DMS153 treated with DMSO at 0.1 percent for 48 hours (cell line): ENCODE measurements around the gene CDH5.
"Not testable (repeated sequence)": the region's sequence is repeated elsewhere in the genome, so short reads cannot be mapped to it uniquely, and the experiment has no call there.

Experiments
- DNase-seq: peaks from one replicate; lab custom pipeline; 2025; ENCODE audit not compliant: unreplicated experiment; lab: John Stamatoyannopoulos, UW

The CDH5 gene

DNA sequence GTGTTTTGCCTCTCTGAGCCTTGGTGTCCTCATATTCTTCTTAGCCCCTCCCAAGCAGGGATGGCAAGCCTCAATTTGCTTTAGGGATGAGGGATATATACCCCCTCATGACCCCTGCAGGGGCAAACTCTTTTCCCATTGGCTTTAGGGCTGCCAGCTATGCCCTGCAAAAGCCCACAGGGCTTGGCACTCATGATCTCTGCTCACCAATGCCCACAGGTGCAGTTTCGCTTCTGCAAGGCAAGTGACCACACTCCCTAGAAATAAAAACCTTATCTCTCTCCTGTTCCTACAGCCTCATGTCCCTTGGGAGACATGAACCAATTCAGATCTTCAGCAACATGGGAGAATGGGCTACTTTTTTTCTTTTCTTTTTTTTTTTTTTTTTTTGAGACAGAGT lies 69.4 kb downstream of the CDH5 start:
- no peak for DNase-seq

GRCh38 chr16:66437391-66437945 lies 71.0 kb downstream of the CDH5 start:
- DNase-seq: no peak

DNA sequence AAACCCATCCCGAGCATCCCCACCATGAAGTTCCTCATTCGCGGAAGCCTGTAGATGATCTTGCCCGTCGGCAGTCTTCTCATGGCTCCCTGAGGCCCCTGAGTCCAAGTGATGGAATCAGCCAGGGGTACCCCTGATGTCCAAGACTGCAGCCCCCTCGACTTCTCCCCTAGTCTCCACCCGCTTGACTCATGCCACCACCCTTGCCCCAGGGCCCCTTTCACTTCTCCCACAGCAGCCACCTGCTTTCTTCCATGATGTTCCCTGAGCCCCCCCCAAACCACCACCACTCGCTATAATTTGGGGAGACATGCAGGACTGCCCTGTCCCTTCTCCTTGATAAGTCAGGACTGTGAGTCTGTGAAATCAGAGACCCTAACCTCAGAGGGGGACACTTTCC lies 72.0 kb downstream of the CDH5 start:
- no peak for DNase-seq

DNA sequence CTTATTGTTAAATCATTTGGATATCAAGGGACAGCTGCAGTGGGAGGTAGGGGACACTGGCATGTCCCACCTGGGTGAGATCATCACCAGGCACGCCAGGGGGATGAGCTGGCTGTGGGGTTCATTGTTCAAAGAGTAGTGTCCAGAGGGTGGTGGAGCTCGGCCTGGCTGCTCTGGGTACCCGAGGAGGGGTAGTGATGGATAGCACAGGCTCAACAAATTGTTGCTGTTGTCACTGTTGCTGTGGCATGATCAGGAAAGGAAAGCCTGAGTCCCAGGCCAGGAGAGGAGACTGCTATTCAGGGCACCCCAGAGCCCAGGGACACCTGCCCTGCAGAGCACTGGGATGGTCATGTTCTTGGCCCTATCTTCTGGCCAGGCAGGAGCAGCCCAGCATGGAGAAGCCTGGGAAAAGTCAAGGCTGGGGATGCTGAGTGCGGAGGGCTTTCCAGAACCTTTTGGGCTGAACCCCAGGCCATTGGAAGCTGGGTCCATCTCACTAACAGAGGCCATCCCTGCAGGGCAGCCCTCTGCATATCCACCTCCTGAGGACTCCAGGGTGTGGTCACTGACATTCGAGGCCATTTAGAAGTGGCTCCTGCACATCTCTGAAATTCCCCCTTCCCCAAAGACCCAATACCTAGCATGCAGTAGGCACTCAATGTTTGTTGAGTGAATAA lies 72.7 kb downstream of the CDH5 start:
- no peak for DNase-seq

GRCh38 chr16:66440271-66440802 lies 73.8 kb downstream of the CDH5 start:
- no peak for DNase-seq

- DNase-seq: no peak
These were observed 74.5 kb downstream of the CDH5 start for GRCh38 chr16:66440970-66441369.

GRCh38 chr16:66441586-66442375 lies 75.3 kb downstream of the CDH5 start:
- no peak for DNase-seq

DNA sequence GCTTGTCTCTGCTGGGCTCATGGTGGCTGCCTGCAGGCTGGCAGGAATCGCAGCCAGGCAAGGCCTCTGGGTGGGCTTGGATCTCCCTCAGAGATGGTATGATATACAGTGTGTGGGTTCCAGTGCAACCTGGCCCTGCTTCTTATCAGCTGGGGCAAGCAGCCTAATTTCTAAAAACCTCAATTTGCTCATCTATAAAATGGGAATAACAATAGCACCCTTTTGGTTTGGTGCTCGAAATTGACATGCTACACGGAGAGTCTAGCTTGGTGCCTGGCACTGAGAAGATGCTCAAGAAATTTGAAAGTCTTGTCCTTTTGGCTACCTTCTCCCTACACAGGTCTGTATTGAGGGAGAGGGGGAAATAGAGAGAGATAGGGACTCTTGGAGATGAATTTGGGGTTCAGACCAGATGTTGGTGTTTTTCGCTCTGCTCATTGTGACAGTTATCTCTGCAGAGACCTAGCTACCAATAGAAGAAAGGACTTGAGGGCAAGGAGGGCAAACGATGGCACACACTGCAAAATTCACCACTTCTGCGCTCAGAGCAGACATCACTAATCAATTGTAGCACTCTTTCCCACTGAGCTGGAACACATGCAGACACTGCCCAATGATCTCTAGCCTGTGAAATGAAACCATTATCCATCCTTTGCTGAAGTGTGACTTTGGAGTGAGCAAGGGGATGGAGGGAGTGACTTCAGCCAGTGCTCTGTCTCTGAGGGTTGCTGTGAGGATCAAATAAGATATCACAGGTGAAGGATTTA lies 76.2 kb downstream of the CDH5 start:
- no peak for DNase-seq

GRCh38 chr16:66443269-66443652 lies 76.8 kb downstream of the CDH5 start:
- no peak for DNase-seq

GRCh38 chr16:66444049-66444481 lies 77.6 kb downstream of the CDH5 start:
- no peak for DNase-seq

GRCh38 chr16:66446737-66447136 lies 80.2 kb downstream of the CDH5 start:
- no peak for DNase-seq

DNA sequence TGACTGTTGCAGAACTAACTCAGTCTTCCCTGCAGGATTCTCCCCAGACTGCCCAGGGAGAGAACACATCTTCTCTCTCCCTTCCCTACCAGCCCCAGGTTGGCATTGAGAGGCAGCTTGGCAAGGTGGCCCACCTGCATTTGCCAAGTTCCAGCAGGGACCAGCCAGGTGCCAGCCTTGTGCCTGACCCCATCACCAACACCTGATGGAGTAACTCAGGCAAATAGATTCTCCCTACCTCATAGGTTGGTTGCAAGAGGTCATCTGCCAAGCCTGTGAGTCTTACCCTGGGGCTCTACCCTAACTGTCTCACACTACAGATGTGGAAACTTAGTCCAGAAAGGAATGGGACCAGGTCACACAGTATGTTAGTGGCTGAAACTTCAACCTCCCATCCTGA lies 81.0 kb downstream of the CDH5 start:
- no peak for DNase-seq

- DNase-seq: no peak
These were observed 85.1 kb downstream of the CDH5 start for GRCh38 chr16:66451548-66451947.

DNA sequence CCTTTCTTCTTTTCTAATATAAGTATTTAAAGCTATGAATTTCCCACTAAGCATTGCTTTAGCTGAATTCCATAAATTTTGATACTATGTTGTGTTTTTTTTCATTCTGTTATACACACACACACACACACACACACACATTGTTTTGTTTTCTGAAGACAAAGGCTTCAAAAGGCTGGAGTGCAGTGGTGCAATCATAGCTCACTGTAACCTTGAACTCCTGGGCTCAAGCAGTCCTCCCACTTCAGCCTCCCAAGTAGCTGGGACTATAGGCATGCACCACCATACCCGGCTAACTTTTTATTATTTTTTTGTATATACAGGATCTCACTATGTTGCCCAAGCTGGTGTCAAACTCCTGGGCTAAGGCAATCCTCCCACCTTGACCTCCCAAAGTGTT lies 86.7 kb downstream of the CDH5 start:
- not testable (repeated sequence) for DNase-seq
